Epithelial cell of prostate (primary cell): ENCODE measurements around the gene KPNA6.

Experiments
- DNase-seq: peaks from one replicate; pipeline ENCODE4 v3.0.0-alpha.2; 2011; ENCODE audit warnings: low read depth, low spot score
- H3K27ac ChIP-seq: fragments of 450-650 bp; 2 replicates; pipeline ENCODE4 v1.5.1; 2017; ENCODE audit warnings: mild to moderate bottlenecking

The KPNA6 gene

DNA sequence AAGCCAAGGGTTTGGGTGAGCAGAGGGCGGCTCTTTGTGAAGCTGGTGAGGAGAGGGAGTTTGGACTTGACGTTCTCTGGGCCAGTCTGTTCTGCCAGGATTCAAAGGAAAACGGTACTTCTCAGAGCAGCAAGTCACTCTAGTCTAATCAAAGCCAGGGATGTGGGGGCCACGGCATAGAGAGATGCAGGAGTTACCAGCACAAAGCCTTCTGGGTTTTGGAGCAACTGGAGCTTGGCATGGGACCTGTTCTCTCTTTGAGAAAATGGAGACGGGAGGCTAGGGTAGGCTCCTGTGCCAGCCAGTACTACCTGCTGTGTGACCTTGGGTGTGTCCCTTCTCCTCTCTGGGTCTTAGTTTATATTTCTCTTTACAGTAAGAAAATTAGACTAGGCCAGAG, 73.7 kb downstream of the KPNA6 start:
- peak overlapping the region; percentile 88 for H3K27ac ChIP-seq

GRCh38 chr1:32182060-32182459, 74.2 kb downstream of the KPNA6 start:
- no peak overlapping the region for H3K27ac ChIP-seq

More for the DNA sequence above, 73.7 kb downstream of the KPNA6 start:
- no peak for DNase-seq

DNA sequence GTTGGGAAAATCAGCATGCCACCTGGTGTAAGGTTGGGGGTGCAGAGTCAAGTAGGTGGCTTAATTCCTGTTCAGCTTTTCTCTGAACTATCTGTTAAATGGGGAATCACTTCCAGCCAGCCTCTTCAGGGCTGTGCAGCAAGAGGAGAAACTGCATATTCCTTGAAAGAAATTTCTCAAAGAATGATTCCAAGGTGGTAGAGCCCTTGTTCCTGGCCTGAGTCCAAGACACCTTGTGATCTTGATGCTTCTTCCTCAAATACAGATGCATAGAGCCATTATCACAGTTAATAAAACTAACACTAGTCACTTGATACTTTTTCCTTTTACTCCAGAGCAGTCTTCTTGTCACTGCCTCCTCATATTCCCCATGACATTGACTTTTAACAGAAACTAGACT, 76.8 kb downstream of the KPNA6 start:
- no peak overlapping the region for H3K27ac ChIP-seq
- no peak for DNase-seq

More at GRCh38 chr1:32182060-32182459, 74.2 kb downstream of the KPNA6 start:
- DNase-seq = no peak

DNA sequence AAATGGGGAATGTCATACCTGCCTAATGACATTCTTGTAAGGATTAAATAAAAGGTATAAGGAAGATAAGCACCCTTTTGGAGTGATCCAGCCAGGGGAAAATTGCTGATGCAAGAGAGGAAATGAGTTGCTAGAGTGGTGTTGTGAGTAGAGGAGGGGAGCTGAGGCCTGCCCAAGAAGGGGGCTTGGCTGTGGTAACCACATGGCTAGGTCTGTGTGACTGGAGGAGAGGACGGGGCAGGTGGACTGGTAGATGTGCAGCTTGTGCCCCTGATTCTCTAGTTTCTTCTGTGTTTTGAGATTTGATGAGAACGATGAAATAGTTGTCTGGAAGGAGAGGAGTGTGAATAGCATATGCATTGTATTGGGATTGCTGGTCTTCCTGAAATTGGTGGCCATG, 78.2 kb downstream of the KPNA6 start:
- no peak for DNase-seq
- H3K27ac ChIP-seq = peak overlapping the region; percentile 56

DNA sequence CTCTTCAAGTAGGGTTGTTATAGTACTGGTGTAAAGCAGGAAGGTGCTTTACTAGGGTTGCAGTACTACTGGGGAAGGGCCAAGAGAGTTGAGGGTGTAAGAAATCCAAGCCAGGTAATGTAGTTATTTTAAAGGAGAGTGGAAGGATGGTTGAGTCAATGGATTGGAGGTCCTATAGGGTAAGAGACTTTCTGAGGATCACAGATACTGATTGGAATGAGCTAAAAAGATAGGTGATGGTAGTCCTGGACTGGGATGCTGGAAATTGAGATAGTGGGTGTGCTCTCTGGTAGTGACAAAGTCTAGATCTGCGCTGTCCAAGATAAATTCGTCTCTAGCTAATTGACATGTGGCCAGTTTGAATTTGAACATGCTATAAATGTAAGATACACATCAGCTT, 78.6 kb downstream of the KPNA6 start:
- peak overlapping the region; percentile 56 for H3K27ac ChIP-seq
- DNase-seq = no peak

DNA sequence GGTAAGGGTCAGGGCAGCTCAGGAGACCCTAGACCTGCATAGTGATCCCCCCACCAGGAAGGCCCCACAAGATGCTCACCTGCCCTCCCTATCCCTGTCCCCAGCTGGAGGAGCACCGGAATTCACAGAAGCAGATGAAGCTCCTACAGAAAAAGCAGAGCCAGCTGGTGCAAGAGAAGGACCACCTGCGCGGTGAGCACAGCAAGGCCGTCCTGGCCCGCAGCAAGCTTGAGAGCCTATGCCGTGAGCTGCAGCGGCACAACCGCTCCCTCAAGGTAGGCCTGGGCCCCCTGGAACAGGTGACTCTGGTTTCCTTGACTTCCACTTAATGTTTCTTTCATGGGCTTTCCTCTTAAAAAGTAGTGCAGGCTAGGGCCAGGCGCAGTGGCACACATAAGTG, 80.0 kb downstream of the KPNA6 start:
- H3K27ac ChIP-seq = no peak overlapping the region
- DNase-seq = no peak

GRCh38 chr1:32192220-32192948, 84.5 kb downstream of the KPNA6 start:
- no peak for DNase-seq
- H3K27ac ChIP-seq = no peak overlapping the region

GRCh38 chr1:32194984-32195383, 87.1 kb downstream of the KPNA6 start:
- DNase-seq = no peak
- H3K27ac ChIP-seq = no peak overlapping the region

GRCh38 chr1:32195531-32195930, 87.7 kb downstream of the KPNA6 start:
- DNase-seq = no peak
- H3K27ac ChIP-seq = no peak overlapping the region

DNA sequence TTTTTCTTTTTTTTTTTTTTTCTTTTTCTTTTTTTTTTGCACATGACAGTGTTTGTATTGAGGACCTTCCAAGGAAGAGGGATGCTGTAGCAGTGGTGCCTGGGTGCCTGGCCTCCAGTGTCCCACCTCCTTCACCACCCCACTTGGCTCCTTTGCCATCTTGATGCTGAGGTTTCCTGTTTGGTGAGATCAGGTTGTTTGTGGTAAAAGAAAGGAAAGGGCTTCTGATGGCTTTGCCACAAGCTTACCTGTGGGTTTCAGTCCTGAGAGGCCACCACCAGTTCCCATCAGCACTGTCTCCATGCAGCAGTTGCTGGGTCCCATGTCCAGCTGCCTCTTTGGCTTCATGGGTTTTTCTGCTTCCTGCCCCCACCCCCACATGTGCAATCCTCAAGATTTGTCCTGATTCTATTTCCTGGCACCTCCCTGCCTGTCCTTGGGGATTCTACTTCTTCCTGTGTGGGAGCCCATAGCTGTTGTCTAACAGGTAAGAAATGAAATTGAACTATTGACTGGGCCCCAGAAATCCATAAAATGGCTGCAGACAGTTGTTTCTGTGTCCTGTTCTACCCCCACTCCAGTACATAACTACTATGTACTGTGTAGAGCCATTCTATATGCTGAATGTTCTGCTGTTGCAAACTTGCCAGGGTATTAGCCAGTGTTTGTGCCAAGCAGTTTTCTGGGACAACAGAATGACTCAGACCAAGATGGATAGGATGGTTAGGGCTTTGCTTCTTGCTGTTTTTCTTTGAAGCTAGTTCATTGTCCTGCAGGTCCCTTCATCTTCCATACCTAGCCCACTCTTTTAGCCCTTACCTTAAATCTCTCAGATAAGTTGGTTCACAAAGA, 88.3 kb downstream of the KPNA6 start:
- no peak overlapping the region for H3K27ac ChIP-seq
- no peak for DNase-seq

- H3K27ac ChIP-seq = no peak overlapping the region
- no peak for DNase-seq
These were observed 89.2 kb downstream of the KPNA6 start for GRCh38 chr1:32197074-32197473.

- no peak for DNase-seq
- H3K27ac ChIP-seq = no peak overlapping the region
These were observed 90.0 kb downstream of the KPNA6 start for GRCh38 chr1:32197837-32198236.

DNA sequence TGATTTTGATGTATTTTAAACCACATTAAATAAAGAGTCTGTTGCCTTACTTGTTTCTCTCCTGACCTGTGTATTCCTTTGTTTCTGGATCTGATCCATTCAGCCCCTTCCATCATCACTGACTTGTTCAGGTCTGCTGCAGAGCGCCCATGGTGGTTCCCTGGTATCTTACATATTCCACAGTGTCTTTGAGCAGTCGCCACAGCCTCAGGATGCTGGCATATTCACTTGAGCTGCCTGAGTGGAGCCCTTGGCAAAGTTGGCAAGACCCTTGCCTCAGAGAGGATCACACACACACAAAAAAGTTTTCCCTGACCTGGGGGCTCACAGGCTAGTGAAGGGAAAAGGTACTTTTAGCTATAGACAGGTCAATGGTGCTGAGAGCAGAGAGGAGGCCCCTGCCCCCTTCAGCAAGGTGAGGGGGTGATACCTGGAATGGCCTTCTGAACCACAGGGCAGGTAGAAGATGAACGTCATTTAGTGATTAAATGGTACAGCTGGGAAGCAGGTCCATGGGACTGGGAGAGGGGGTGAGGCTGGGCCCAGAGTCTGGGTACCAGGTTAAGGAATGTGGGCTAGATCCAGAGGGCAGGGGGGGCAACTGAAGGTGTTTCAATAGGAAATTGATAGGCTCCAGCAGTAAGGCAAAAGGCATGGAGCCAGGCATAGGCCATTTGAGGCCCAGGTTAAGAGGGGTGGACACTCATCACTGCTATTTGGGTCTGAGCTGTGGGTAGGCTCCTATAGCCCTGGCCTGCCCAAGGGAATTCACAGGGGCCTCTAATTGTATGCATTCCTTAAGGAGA, 90.6 kb downstream of the KPNA6 start:
- no peak overlapping the region for H3K27ac ChIP-seq
- no peak for DNase-seq

DNA sequence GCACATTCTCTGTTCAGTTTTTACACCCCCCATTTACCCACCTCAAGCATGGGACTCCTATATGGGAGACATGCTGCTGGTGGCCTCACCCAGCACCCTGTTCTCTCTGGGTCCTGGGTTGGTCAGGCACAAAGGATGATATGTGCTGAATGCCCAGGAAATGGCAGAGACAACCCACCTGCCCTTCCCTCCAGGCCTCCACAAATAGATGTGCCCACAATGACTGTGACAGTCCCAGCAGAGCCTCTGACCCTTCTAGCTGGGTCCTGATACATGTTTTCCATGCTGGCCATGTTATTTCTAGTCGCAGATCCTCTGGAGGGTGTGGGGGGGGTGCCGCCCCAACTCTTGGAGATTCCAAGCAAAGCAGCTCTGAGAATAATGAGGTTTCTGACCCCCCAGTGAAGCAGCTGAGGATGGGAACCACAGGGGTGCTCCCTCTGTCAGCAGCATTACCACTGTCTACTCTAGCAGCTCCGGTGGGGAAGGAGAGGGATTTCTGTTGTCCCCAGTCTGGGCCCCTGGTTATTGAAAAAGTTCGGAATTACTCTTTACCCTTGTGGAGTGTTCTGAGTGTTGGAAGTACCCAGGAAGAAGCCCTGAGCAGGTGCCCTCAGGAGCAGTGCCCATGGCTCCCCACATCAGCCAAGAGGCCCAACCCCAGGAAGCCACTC, 91.3 kb downstream of the KPNA6 start:
- no peak overlapping the region for H3K27ac ChIP-seq
- no peak for DNase-seq

- no peak for DNase-seq
- H3K27ac ChIP-seq = peak overlapping the region; percentile 40
These were observed 91.8 kb downstream of the KPNA6 start for GRCh38 chr1:32199717-32200072.

DNA sequence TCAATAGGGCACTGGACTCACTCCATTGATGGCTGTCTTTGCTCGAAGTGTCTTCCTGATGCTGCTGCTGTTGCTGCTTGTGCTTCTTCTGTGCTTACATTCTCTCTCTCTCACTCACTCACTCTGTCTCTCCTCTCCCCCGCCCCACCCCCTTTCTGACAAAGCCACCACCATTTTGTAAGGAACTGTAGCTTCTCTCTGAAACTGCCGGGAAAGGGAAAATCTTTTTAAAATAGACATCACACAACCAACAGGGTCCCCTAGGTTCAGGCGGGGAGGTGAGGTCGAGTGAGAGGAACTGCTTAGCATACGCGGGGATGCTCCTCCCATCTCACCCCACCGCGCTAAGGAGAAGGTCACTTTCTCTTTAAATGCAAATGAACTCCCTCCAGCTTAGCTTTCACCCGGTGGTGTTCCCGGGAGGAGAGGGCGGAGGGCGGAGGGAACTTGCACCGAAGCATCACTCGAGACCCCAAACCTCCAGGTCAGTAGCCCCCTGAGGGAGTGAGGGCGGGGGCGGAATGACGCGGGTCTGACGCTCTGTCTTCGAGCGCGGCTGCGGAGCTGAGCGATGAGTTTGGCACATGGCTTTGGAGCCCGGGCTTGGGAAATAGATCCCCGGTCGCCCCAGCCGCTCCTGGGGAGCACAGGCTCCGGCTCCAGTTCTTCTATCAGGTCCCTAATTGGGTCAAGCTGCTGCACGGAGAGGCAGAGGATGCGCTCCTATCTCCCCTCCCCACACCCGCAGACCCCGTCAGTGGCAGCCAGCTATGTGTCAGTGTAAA, 92.6 kb downstream of the KPNA6 start, which contains the start of gene CCDC28B:
Gene CCDC28B, plus strand, starts transcription at position 370 of the 785 bp plus-strand sequence. CDS start 1,341 bp downstream, outside the sequence.
- DNase-seq = no peak

DNA sequence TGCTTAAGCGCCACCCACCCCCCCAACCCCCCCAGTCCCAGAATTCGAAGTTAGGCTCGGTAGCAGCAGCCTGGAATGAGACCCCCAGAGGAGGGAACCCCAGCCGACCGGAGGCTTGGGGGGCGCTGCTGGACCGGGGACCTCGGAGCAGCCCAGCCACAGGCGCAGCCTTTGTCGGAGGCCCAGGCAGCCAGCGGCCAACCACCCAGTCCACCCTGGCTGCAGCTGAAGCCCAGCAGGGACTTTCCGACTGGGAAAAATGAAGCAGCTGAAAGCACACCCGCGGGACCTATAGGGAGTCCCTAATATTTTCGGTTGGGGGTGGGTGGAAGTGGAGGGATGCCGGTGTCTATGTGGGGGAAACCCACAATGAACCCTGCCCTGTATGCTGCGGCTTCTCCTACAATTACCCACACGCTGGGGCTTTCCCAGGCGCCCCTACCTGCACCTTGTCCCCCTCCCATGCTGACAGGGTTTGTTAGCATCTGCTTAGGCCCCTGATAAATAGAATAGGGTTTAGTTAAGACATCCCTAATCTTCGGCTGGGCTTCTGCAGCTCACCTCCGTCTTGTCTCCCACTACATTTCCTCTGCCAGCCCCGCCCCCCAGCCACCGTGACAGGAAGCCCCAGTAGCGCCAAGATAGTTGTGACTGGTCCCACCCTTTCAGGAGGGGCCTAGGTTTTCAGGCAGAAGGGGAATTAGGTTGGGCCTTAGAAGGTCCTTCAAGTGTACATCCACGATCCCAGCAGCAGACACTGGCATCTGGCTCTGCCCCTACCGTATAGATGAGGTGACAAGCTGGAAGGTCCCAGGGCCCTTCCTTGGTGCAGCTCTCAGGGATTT, 93.4 kb downstream of the KPNA6 start:
- H3K27ac ChIP-seq = no peak overlapping the region
- no peak for DNase-seq

More for the DNA sequence above, 92.6 kb downstream of the KPNA6 start, which contains the start of gene CCDC28B:
- peak within 1 kb of the TSS; percentile 40 for H3K27ac ChIP-seq

DNA sequence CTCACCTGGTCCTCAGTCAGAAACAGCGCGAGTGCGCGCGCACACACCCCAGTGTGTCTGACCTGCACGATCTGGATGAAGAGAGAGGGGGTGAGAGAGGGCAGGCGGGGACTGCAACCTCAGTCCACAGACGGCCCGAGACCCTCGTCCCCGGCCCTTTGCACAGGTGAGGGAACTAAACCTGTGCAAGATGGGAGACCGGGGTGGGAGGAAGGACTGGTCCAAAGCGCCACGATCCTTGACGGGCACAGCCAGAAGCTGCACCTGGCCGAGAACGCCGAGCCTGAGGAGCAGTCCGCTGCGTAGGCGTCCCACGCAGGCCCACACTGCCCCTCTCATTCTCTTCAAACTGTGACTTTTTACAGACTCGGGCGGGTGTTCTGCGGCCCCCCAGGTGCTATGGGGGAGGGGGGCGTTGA, 97.1 kb downstream of the KPNA6 start:
- DNase-seq = no peak
- H3K27ac ChIP-seq = no peak overlapping the region
